ENCODE measurements around the gene SAMD4B.

The SAMD4B gene

GRCh38 chr19:39342647-39343305 is 555 bp downstream of the SAMD4B start:
- peak overlapping the region; percentile 97 for H3K4me3 ChIP-seq (ENCODE audit: severe bottlenecking)
- H3K4me1 ChIP-seq (ENCODE audit: insufficient read depth, poor library complexity, severe bottlenecking), result peaks cover 5% of the 10 kb centered on the region
- peaks cover 16% of the 10 kb centered on the region for H3K36me3 ChIP-seq (ENCODE audit: low read depth)
- DNase-seq (ENCODE audit: low spot score) (no peak), ATAC-seq (ENCODE audit: low read depth) (no peak)
- H3K27ac ChIP-seq (ENCODE audit: poor library complexity, severe bottlenecking), result peak overlapping the region; percentile 56
- H3K9me3 ChIP-seq (ENCODE audit: severe bottlenecking), result no peaks in the 10 kb centered on the region
- no peaks in the 10 kb centered on the region for H3K27me3 ChIP-seq (ENCODE audit: insufficient read depth, poor library complexity, severe bottlenecking)
- TF ChIP-seq CTCF (IDR thresholded peaks at IDR 0.05; ENCODE audit: poor library complexity, severe bottlenecking), result no peak

GRCh38 chr19:39345956-39346355 is 3.7 kb downstream of the SAMD4B start:
- Histone ChIP-seq H3K4me1 (ENCODE audit: insufficient read depth, poor library complexity, severe bottlenecking) (peaks cover 5% of the 10 kb centered on the region), H3K27me3 (ENCODE audit: insufficient read depth, poor library complexity, severe bottlenecking) (no peaks in the 10 kb centered on the region), H3K4me3 (ENCODE audit: severe bottlenecking) (no peak overlapping the region), H3K36me3 (ENCODE audit: low read depth) (peaks cover 37% of the 10 kb centered on the region), H3K27ac (ENCODE audit: poor library complexity, severe bottlenecking) (no peak overlapping the region), H3K9me3 (ENCODE audit: severe bottlenecking) (no peaks in the 10 kb centered on the region)
- no peak for TF ChIP-seq CTCF (IDR thresholded peaks at IDR 0.05; ENCODE audit: poor library complexity, severe bottlenecking)
- no peak for ATAC-seq (ENCODE audit: low read depth)
- DNase-seq (ENCODE audit: low spot score), result no peak

GRCh38 chr19:39347332-39348164 is 5.3 kb downstream of the SAMD4B start:
- no peaks in the 10 kb centered on the region for H3K9me3 ChIP-seq (ENCODE audit: severe bottlenecking)
- DNase-seq (ENCODE audit: low spot score) (no peak), ATAC-seq (ENCODE audit: low read depth) (no peak)
- H3K4me3 ChIP-seq (ENCODE audit: severe bottlenecking), result no peak overlapping the region
- H3K36me3 ChIP-seq (ENCODE audit: low read depth), result peaks cover 53% of the 10 kb centered on the region
- H3K27me3 ChIP-seq (ENCODE audit: insufficient read depth, poor library complexity, severe bottlenecking), result no peaks in the 10 kb centered on the region
- no peak overlapping the region for H3K27ac ChIP-seq (ENCODE audit: poor library complexity, severe bottlenecking)
- TF ChIP-seq CTCF (IDR thresholded peaks at IDR 0.05; ENCODE audit: poor library complexity, severe bottlenecking), result no peak
- peaks cover 5% of the 10 kb centered on the region for H3K4me1 ChIP-seq (ENCODE audit: insufficient read depth, poor library complexity, severe bottlenecking)

- ATAC-seq (ENCODE audit: low read depth) (no peak), DNase-seq (ENCODE audit: low spot score) (no peak)
- TF ChIP-seq CTCF (IDR thresholded peaks at IDR 0.05; ENCODE audit: poor library complexity, severe bottlenecking), result no peak
- peaks cover 71% of the 10 kb centered on the region for H3K36me3 ChIP-seq (ENCODE audit: low read depth)
- H3K27me3 ChIP-seq (ENCODE audit: insufficient read depth, poor library complexity, severe bottlenecking), result no peaks in the 10 kb centered on the region
- no peak overlapping the region for H3K4me3 ChIP-seq (ENCODE audit: severe bottlenecking)
- H3K4me1 ChIP-seq (ENCODE audit: insufficient read depth, poor library complexity, severe bottlenecking), result no peaks in the 10 kb centered on the region
- H3K27ac ChIP-seq (ENCODE audit: poor library complexity, severe bottlenecking), result no peak overlapping the region
- no peaks in the 10 kb centered on the region for H3K9me3 ChIP-seq (ENCODE audit: severe bottlenecking)
Observed at GRCh38 chr19:39349326-39349725, 7.1 kb downstream of the SAMD4B start.

- DNase-seq (ENCODE audit: low spot score) (no peak), ATAC-seq (ENCODE audit: low read depth) (no peak)
- Histone ChIP-seq H3K9me3 (ENCODE audit: severe bottlenecking) (no peaks in the 10 kb centered on the region), H3K4me3 (ENCODE audit: severe bottlenecking) (no peak overlapping the region), H3K36me3 (ENCODE audit: low read depth) (peaks cover 79% of the 10 kb centered on the region), H3K27ac (ENCODE audit: poor library complexity, severe bottlenecking) (no peak overlapping the region), H3K27me3 (ENCODE audit: insufficient read depth, poor library complexity, severe bottlenecking) (no peaks in the 10 kb centered on the region), H3K4me1 (ENCODE audit: insufficient read depth, poor library complexity, severe bottlenecking) (no peaks in the 10 kb centered on the region)
- no peak for TF ChIP-seq CTCF (IDR thresholded peaks at IDR 0.05; ENCODE audit: poor library complexity, severe bottlenecking)
Observed at GRCh38 chr19:39350156-39350555, 7.9 kb downstream of the SAMD4B start.
